Heart left ventricle (tissue), 13 donors: ENCODE results near the gene IL1RL2.

ENCODE experiments used
- CTCF ChIP-seq, 12 donors: fragments of 200-600 bp; sonication (generic) in 4 of 12; IDR thresholded peaks; one replicate each; pipeline versions ENCODE4 v1.5.0 to v1.8.0; 2018 to 2022; ENCODE audit warnings: antibody characterized with exemption in 12 of 12, mild to moderate bottlenecking in 5 of 12
- POLR2A ChIP-seq, 2 donors: fragments of 450-650 bp; IDR thresholded peaks; one replicate each; pipeline ENCODE4 v1.6.1; 2017; ENCODE audit warnings: antibody characterized with exemption in 2 of 2, mild to moderate bottlenecking in 2 of 2, moderate library complexity in 2 of 2
- donor health status: ischemic (EF 13 %, LVEDD 7.1; RV severe dilation, severe dysfunction).
- donor health status: DM: no; HTN: yes; CAD: no.
- donor health status: DM: no; HTN: no; CAD: no.
- donor health status: ischemic (EF 25% LVEDD 6.9; RV normal size, moderate dysfunction).
- donor health status: ischemic (EF 25% LVEDD 5.7; RV mildly dilated, moderate dysfunction).
- donor health status: ischemic (EF 35%, LVEDD 5.7; RV mildly dilated, moderate dysfunction).
- donor health status: nonischemic (EF 11% LVEDD 7.7; RV severe dilation, severe dysfunction).
- donor health status: DM: yes; HTN: yes; CAD: no.
- donor health status: PGD.
- donor health status: ischemic (EF 29% LVEDD 5.4; RV normal size, mild dysfunction).
- donor health status: nonischemic (EF 23%, LVEDD 6.1; RV moderate dilation, normal function).

GRCh38 chr2:102191501-102191900 is 4.7 kb downstream of the IL1RL2 start:
- TF ChIP-seq POLR2A (IDR thresholded peaks at IDR 0.05) (no peak), CTCF (IDR thresholded peaks at IDR 0.05) (no peak)
